ENCODE measurements around the gene TRMT5.

DNA sequence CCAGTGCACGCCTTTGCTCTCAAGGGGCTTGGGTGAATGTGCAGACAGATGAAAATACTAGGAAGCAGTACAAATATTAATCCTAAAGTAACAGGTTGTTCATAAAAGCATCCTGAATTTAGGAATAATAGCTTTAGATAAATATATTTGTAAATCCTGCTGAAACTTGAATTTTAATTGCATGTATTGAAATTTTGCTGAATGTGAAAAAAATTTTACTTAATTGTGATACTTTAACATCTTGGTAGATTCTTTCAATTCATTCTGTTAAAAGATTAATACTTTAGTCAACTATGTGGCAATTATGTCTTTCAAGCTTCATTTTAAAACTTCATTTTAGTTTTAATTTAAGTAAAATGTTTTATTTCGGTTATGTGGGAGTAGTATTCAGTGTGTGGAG lies 5.6 kb upstream of the TRMT5 start:
- TF ChIP-seq POLR2A (IDR thresholded peaks at IDR 0.05; ENCODE audit: low read length): no peak
- TF ChIP-seq GATA1 (IDR thresholded peaks at IDR 0.05; ENCODE audit: low read depth, low read length): no peak
